Measurements from ENCODE around the gene PCBD1.

GRCh38 chr10:70866424-70866823 is 21.9 kb downstream of the PCBD1 start:
- TF ChIP-seq POLR2A (IDR thresholded peaks at IDR 0.05): no peak
- TF ChIP-seq CTCF (IDR thresholded peaks at IDR 0.05): no peak
